ENCODE results near the gene PLA2R1. TPM values are rescaled to one million over a fixed set of nuclear protein-coding genes. Genes with fewer than 3 reads are reported as not detected.

PLA2R1 gene
- total and polyA plus RNA-seq, 10 of the 15 experiments (the other 5 are each of a cell fraction or from before 2014, with no cell fraction given), result 0.01 to 0.05 (median 0.02) TPM; not detected in 6

GRCh38 chr2:160096409-160096808, 34.0 kb upstream of the PLA2R1 start (continued):
- TF ChIP-seq CEBPZ (IDR thresholded peaks at IDR 0.05; ENCODE audit: low read depth, low read length) (no peak), REST (IDR thresholded peaks at IDR 0.05; ENCODE audit: low read depth, low read length) (no peak), NRF1 (conservative IDR thresholded peaks at IDR 0.05; ENCODE audit: low read depth, low read length) (no peak), POLR2AphosphoS2 (IDR thresholded peaks at IDR 0.05; ENCODE audit: low read depth, low read length) (no peak), BCLAF1 (IDR thresholded peaks at IDR 0.05) (no peak), ATF7 (IDR thresholded peaks at IDR 0.05; ENCODE audit: low read depth) (peak; percentile 68), KDM1A (IDR thresholded peaks at IDR 0.05; ENCODE audit: borderline replicate concordance) (no peak), SREBF2 (IDR thresholded peaks at IDR 0.05; ENCODE audit: low read length) (no peak), ESRRA (IDR thresholded peaks at IDR 0.05; ENCODE audit: low read length) (no peak), DPF2 (IDR thresholded peaks at IDR 0.05) (no peak), JUNB (IDR thresholded peaks at IDR 0.05) (peak; percentile 30; the same call in 1 of the 2 replicates), CBX3 (IDR thresholded peaks at IDR 0.05; ENCODE audit: borderline replicate concordance, low read depth) (no peak), E2F8 (IDR thresholded peaks at IDR 0.05; ENCODE audit: low read depth, partially characterized antibody) (no peak), IRF4 (IDR thresholded peaks at IDR 0.05; ENCODE audit: low read depth, low read length) (no peak), PKNOX1 (IDR thresholded peaks at IDR 0.05) (no peak), EED (IDR thresholded peaks at IDR 0.05; ENCODE audit: low read depth) (no peak), EP300 (IDR thresholded peaks at IDR 0.05; ENCODE audit: borderline replicate concordance in 1 of 2, control insufficient read depth in 1 of 2, low read depth in 2 of 2, low read length in 2 of 2) (no peak)
